DND-41 (cell line): Measurements from ENCODE around the gene UFSP2.
A peak's percentile ranks its signal among the peaks of the same experiment; 100 is the strongest.

Experiments used
- ATAC-seq: fragments of 200-7000 bp; cut with Tn5 transposase; 3 replicates; pipeline ENCODE4 v1.9.1; 2021; ENCODE audit warnings: low read depth; ENCODE audit not compliant: insufficient read depth
- DNase-seq: peaks from one replicate; pipeline ENCODE4 v3.0.0-alpha.2; 2020
- H2AFZ ChIP-seq: 2 replicates; pipeline ENCODE4 v1.6.0; 2012; ENCODE audit warnings: low read depth, low read length
- H3K27ac ChIP-seq: 2 replicates; pipeline ENCODE4 v1.5.1; 2012; ENCODE audit warnings: low read length, inconsistent platforms
- H3K27me3 ChIP-seq: fragments of 200-600 bp; sonication (generic); 2 replicates; pipeline ENCODE4 v1.6.0; 2012; ENCODE audit warnings: low read length, mild to moderate bottlenecking, inconsistent platforms; ENCODE audit not compliant: insufficient read depth, poor library complexity
- H3K36me3 ChIP-seq: 2 replicates; pipeline ENCODE4 v1.5.1; 2012; ENCODE audit warnings: low read length, inconsistent platforms; ENCODE audit not compliant: insufficient read depth
- H3K4me1 ChIP-seq: 2 replicates; pipeline ENCODE4 v1.5.1; 2012; ENCODE audit warnings: mild to moderate bottlenecking, low read length; ENCODE audit not compliant: insufficient read depth
- H3K4me2 ChIP-seq: 2 replicates; pipeline ENCODE4 v1.6.0; 2012; ENCODE audit warnings: mild to moderate bottlenecking, moderate library complexity, low read length, inconsistent platforms; ENCODE audit not compliant: insufficient read depth
- H3K4me3 ChIP-seq, 2 experiments: fragments of 200-600 bp in 1 of 2; shearing (Covaris generic) in 1 of 2; 2 replicates each; pipeline ENCODE4 v1.5.1; 2012 to 2016; ENCODE audit warnings: inconsistent platforms in 2 of 2, low read length in 2 of 2, mild to moderate bottlenecking in 2 of 2, low read depth in 1 of 2, moderate library complexity in 1 of 2
- H3K79me2 ChIP-seq: 2 replicates; pipeline ENCODE4 v1.6.0; 2012; ENCODE audit warnings: low read length, inconsistent platforms; ENCODE audit not compliant: insufficient read depth
- H3K9ac ChIP-seq: 2 replicates; pipeline ENCODE4 v1.6.0; 2012; ENCODE audit warnings: low read depth, mild to moderate bottlenecking, inconsistent platforms, low read length, moderate library complexity
- H3K9me3 ChIP-seq: 2 replicates; pipeline ENCODE4 v1.5.1; 2012; ENCODE audit warnings: low read length, moderate library complexity, mild to moderate bottlenecking, inconsistent platforms; ENCODE audit not compliant: insufficient read depth, severe bottlenecking
- H4K20me1 ChIP-seq: 2 replicates; pipeline ENCODE4 v1.6.0; 2012; ENCODE audit warnings: low read length; ENCODE audit not compliant: insufficient read depth
- EZH2 ChIP-seq: IDR thresholded peaks from 3 replicates; pipeline ENCODE4 v1.6.1; 2012; ENCODE audit warnings: borderline replicate concordance, low read depth, mild to moderate bottlenecking, moderate library complexity, low read length, inconsistent platforms; ENCODE audit not compliant: severe bottlenecking
- TF ChIP-seq, protein P1 (sequence below): IDR thresholded peaks from 2 replicates; pipeline ENCODE4 v1.5.1; 2012; ENCODE audit warnings: borderline replicate concordance, low read length, moderate library complexity, mild to moderate bottlenecking; ENCODE audit not compliant: poor library complexity, severe bottlenecking; ENCODE audit errors: extremely low read depth

Gene UFSP2

DNA sequence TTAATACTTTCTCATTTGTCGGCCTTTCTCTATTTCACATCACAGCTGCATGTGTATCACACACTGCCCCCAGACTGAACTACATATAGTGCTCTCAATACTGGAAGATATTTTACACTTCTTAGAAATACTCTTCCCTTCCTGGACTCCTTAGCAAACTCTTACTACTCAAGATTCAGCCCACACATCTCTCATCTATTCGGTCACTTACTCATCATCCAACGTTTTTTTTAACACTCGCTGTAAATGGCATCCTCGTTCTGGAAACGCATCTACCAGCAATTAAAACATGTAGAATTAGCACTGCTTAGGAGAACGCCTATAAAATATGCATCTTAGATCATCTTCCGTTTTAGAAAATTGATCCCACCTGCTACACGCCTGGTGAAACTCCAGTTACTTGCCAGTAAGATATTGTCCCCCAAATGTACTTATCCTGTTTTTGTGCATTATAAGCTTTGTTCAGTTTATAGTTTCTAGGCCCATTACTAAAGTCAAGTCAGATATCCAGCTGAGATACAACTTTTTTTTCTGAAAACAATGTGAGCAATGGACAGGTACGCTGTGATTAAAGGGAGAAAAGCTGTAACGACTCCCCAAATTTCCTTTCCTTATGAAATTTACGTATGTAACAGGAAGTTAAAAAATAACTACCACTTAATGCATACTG is 31.1 kb downstream of the UFSP2 start:
- Histone ChIP-seq H3K27me3 (no peaks in the 10 kb centered on the region), H3K79me2 (peaks cover 13% of the 10 kb centered on the region; the same call in 1 of the 2 replicates), H3K9me3 (no peaks in the 10 kb centered on the region), H3K4me1 (peaks cover 41% of the 10 kb centered on the region), H3K4me2 (peak overlapping the region; percentile 96), H4K20me1 (no peaks in the 10 kb centered on the region), H3K36me3 (peaks cover 10% of the 10 kb centered on the region), H3K9ac (peak overlapping the region; percentile 98), H3K4me3 (peak overlapping the region; percentile 41 to 93), H3K27ac (peak overlapping the region; percentile 53; the same call in 1 of the 2 replicates), H2AFZ (peak overlapping the region; percentile 98)
- TF ChIP-seq, protein P1, sequence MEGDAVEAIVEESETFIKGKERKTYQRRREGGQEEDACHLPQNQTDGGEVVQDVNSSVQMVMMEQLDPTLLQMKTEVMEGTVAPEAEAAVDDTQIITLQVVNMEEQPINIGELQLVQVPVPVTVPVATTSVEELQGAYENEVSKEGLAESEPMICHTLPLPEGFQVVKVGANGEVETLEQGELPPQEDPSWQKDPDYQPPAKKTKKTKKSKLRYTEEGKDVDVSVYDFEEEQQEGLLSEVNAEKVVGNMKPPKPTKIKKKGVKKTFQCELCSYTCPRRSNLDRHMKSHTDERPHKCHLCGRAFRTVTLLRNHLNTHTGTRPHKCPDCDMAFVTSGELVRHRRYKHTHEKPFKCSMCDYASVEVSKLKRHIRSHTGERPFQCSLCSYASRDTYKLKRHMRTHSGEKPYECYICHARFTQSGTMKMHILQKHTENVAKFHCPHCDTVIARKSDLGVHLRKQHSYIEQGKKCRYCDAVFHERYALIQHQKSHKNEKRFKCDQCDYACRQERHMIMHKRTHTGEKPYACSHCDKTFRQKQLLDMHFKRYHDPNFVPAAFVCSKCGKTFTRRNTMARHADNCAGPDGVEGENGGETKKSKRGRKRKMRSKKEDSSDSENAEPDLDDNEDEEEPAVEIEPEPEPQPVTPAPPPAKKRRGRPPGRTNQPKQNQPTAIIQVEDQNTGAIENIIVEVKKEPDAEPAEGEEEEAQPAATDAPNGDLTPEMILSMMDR: no peak
- no peak for TF ChIP-seq EZH2
- ATAC-seq (no peak), DNase-seq (no peak)

DNA sequence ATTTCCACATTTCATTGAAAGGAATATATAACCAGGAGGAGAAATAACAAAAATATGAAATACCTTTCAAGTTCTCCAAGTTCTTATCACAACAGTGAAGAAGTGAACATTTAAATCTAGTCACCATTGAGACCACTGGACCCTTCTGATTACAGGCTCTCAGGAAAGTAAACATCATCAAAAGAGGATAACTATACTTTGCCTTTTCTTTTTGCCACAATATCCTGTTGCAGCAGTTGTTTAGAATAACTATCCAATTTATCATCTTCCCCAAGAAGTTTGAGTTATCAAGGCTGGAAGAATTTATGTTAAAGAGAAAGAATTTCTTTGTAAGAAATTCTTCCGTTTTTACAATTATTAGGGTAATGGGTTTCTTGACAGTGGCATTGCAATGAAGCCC is 33.6 kb downstream of the UFSP2 start:
- no peaks in the 10 kb centered on the region for H3K9me3 ChIP-seq
- H4K20me1 ChIP-seq: no peaks in the 10 kb centered on the region
- no peak overlapping the region for H2AFZ ChIP-seq
- peaks cover 32% of the 10 kb centered on the region for H3K4me1 ChIP-seq
- H3K27ac ChIP-seq: no peak overlapping the region
- ATAC-seq: no peak
- no peak for DNase-seq
- no peaks in the 10 kb centered on the region; the same call in 1 of the 2 replicates for H3K36me3 ChIP-seq
- TF ChIP-seq, protein P1: no peak
- no peak for TF ChIP-seq EZH2
- no peak overlapping the region for H3K9ac ChIP-seq
- H3K4me3 ChIP-seq: no peak overlapping the region
- no peaks in the 10 kb centered on the region for H3K27me3 ChIP-seq
- H3K4me2 ChIP-seq: no peak overlapping the region
- peaks cover 12% of the 10 kb centered on the region; the same call in 1 of the 2 replicates for H3K79me2 ChIP-seq

DNA sequence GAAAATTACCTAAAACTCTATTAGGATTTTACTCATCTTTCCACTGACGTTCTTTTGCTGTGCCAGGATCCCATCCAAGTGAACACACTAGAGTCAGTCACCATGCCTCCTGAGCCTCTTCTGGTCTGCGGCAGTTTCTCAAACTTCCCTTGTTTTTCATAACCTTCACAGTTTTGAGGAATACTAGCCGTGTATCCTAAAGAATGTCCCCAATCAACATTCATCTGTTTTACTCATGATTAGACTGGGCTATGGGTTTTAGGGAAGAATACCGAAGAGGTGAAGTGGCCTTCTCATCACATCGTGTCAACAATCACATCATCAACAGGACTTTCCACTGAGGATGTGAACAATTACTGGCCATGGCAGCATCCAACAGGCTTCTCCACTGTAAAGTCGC is 34.8 kb downstream of the UFSP2 start:
- ATAC-seq: no peak
- Histone ChIP-seq H3K9me3 (no peaks in the 10 kb centered on the region), H3K36me3 (no peaks in the 10 kb centered on the region; the same call in 1 of the 2 replicates), H3K27me3 (no peaks in the 10 kb centered on the region), H4K20me1 (no peaks in the 10 kb centered on the region), H3K4me1 (peaks cover 23% of the 10 kb centered on the region), H3K4me3 (no peak overlapping the region), H3K27ac (no peak overlapping the region), H2AFZ (no peak overlapping the region), H3K4me2 (no peak overlapping the region), H3K79me2 (peaks cover 8% of the 10 kb centered on the region; the same call in 1 of the 2 replicates), H3K9ac (no peak overlapping the region)
- TF ChIP-seq EZH2: no peak
- TF ChIP-seq, protein P1: no peak
- DNase-seq: no peak
